Smooth muscle cell (in vitro differentiated cells): ENCODE results near the gene ZNF664. TPM values are rescaled to one million over a fixed set of nuclear protein-coding genes. Genes with fewer than 3 reads are reported as not detected.

Experiments used
- DNase-seq: peaks from one replicate; lab custom pipeline; 2025; ENCODE audit not compliant: unreplicated experiment; lab: John Stamatoyannopoulos, UW
- H2AFZ ChIP-seq: fragments of 200-600 bp; sonication (generic); 2 replicates; pipeline ENCODE4 v1.6.0; 2016; ENCODE audit warnings: antibody characterized with exemption, low read depth, mild to moderate bottlenecking
- H3F3A ChIP-seq: fragments of 200-600 bp; sonication (generic); 2 replicates; pipeline ENCODE4 v1.6.0; 2017; ENCODE audit warnings: antibody characterized with exemption, low read depth
- H3K27ac ChIP-seq: fragments of 200-600 bp; sonication (generic); 2 replicates; pipeline ENCODE4 v1.5.1; 2016; ENCODE audit warnings: low read depth, mild to moderate bottlenecking
- H3K27me3 ChIP-seq: fragments of 200-600 bp; sonication (generic); 2 replicates; pipeline ENCODE4 v1.6.1; 2016; ENCODE audit warnings: low read depth, mild to moderate bottlenecking
- H3K36me3 ChIP-seq: fragments of 200-600 bp; sonication (generic); 2 replicates; pipeline ENCODE4 v1.5.1; 2016; ENCODE audit warnings: low read depth
- H3K4me1 ChIP-seq: fragments of 200-600 bp; sonication (generic); 2 replicates; pipeline ENCODE4 v1.5.1; 2016; ENCODE audit warnings: low read depth
- H3K4me2 ChIP-seq: fragments of 200-600 bp; sonication (generic); 2 replicates; pipeline ENCODE4 v1.6.0; 2016; ENCODE audit warnings: mild to moderate bottlenecking
- H3K4me3 ChIP-seq: fragments of 200-600 bp; sonication (generic); 2 replicates; pipeline ENCODE4 v1.5.1; 2016; ENCODE audit warnings: mild to moderate bottlenecking
- H3K79me2 ChIP-seq: fragments of 200-600 bp; sonication (generic); 2 replicates; pipeline ENCODE4 v1.6.0; 2016; ENCODE audit warnings: low read depth, mild to moderate bottlenecking
- H3K9ac ChIP-seq: fragments of 200-600 bp; sonication (generic); 2 replicates; pipeline ENCODE4 v1.6.0; 2016; ENCODE audit warnings: low read depth
- H3K9me3 ChIP-seq: fragments of 200-600 bp; sonication (generic); replicated peaks from 2 replicates; pipeline ENCODE4 v1.5.1; 2016; ENCODE audit warnings: low read depth
- H4K20me1 ChIP-seq: fragments of 200-600 bp; sonication (generic); 2 replicates; pipeline ENCODE4 v1.6.0; 2016; ENCODE audit warnings: low read depth
- WGBS: methylation state at CpG from one replicate; pipeline ENCODE4 v1.1.7; 2016; ENCODE audit warnings: low lambda C conversion rate; 5-methylcytosine and 5-hydroxymethylcytosine counted together
- polyA plus RNA-seq: library from polyadenylated mRNA; unstranded; fragments of >200 nt; fragmentation: Nextera tagmentation; extraction: Ambion mirVana; gene quantifications from 2 replicates; pipeline ENCODE4 v1.2.1, GENCODE V29; 2016
- total RNA-seq: library from RNA; depleted of rRNA; stranded (reverse); fragments of >200 nt; gene quantifications from 2 replicates; pipeline ENCODE4 v1.2.3, GENCODE V29; 2014
- TF ChIP-seq, protein P1 (sequence below): fragments of 200-600 bp; sonication (generic); IDR thresholded peaks from 2 replicates; pipeline ENCODE4 v1.5.1; 2017; ENCODE audit warnings: borderline replicate concordance, mild to moderate bottlenecking, antibody characterized with exemption; ENCODE audit not compliant: insufficient read depth, poor library complexity, severe bottlenecking

ZNF664 gene
- total and polyA plus RNA-seq, 2 experiments from 2014 or later: 6.4 to 47.7 TPM

DNA sequence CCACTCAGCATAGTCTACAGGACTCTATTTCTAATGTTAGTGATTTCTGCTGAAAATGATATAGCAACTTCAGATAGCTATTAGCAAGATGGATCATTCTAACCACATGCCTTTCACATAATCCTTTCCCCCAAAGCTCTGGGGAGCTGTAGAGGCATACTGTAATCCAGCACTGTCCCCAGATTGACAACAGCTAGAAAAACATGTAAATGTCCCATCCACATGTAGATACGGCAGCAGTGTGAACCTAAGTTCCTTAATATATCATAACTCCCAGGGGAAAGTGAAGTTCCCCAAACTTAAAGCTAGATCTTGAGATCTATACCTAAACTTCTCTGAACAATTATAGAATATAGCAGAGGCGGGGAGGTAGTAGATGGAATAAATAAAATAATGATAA is 14.0 kb downstream of the ZNF664 start:
- Histone ChIP-seq H2AFZ (no peak overlapping the region), H3K4me2 (peak overlapping the region; percentile 26), H3K27me3 (no peaks in the 10 kb centered on the region), H3K4me1 (peaks cover 3% of the 10 kb centered on the region), H3K27ac (peak overlapping the region; percentile 13), H3K9me3 (no peaks in the 10 kb centered on the region), H3K36me3 (peaks cover 3% of the 10 kb centered on the region), H4K20me1 (peaks cover 56% of the 10 kb centered on the region), H3F3A (peaks cover 12% of the 10 kb centered on the region), H3K9ac (peak overlapping the region; percentile 8), H3K4me3 (no peak overlapping the region), H3K79me2 (peaks cover 43% of the 10 kb centered on the region)
- 84% methylated on average over 2 of the region's 2 CpGs for WGBS
- DNase-seq: no peak
- TF ChIP-seq, protein P1, sequence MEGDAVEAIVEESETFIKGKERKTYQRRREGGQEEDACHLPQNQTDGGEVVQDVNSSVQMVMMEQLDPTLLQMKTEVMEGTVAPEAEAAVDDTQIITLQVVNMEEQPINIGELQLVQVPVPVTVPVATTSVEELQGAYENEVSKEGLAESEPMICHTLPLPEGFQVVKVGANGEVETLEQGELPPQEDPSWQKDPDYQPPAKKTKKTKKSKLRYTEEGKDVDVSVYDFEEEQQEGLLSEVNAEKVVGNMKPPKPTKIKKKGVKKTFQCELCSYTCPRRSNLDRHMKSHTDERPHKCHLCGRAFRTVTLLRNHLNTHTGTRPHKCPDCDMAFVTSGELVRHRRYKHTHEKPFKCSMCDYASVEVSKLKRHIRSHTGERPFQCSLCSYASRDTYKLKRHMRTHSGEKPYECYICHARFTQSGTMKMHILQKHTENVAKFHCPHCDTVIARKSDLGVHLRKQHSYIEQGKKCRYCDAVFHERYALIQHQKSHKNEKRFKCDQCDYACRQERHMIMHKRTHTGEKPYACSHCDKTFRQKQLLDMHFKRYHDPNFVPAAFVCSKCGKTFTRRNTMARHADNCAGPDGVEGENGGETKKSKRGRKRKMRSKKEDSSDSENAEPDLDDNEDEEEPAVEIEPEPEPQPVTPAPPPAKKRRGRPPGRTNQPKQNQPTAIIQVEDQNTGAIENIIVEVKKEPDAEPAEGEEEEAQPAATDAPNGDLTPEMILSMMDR: no peak

DNA sequence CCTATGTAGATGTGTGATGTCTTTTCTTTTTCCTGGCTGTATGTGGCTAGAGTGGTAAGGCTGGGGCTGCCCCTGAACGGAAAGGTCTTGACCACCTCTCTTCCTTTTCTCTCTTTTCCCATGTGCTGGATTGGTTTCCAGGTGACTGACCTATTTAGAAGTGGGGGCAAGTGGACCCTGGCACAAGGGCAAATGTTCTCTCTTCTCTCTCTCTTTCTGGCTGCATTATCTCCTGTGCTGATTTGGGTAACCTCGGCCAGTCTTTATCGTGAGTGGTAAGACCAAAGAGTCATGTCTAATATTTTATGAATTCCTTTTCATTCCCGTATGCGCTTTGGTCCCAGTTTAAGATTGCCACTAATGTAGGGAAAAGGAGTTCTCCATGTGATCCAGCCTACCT is 16.2 kb downstream of the ZNF664 start:
- no peak overlapping the region for H2AFZ ChIP-seq
- peaks cover 60% of the 10 kb centered on the region for H4K20me1 ChIP-seq
- peaks cover 42% of the 10 kb centered on the region for H3K79me2 ChIP-seq
- no peak overlapping the region for H3K9ac ChIP-seq
- H3K9me3 ChIP-seq: no peaks in the 10 kb centered on the region
- no peak overlapping the region for H3K4me2 ChIP-seq
- H3K4me1 ChIP-seq: peaks cover 3% of the 10 kb centered on the region
- H3K36me3 ChIP-seq: peaks cover 3% of the 10 kb centered on the region
- peaks cover 16% of the 10 kb centered on the region for H3F3A ChIP-seq
- no peak for DNase-seq
- no peaks in the 10 kb centered on the region for H3K27me3 ChIP-seq
- WGBS: 97% methylated on average over 5 of the region's 5 CpGs
- H3K4me3 ChIP-seq: no peak overlapping the region
- TF ChIP-seq, protein P1: no peak
- H3K27ac ChIP-seq: no peak overlapping the region

- peaks cover 62% of the 10 kb centered on the region for H4K20me1 ChIP-seq
- no peak overlapping the region for H3K4me2 ChIP-seq
- H3K9me3 ChIP-seq: no peaks in the 10 kb centered on the region
- peaks cover 3% of the 10 kb centered on the region for H3K36me3 ChIP-seq
- no peak overlapping the region for H3K9ac ChIP-seq
- H3K27me3 ChIP-seq: no peaks in the 10 kb centered on the region
- no peak overlapping the region for H3K27ac ChIP-seq
- DNase-seq: no peak
- no peak overlapping the region for H2AFZ ChIP-seq
- TF ChIP-seq, protein P1: no peak
- 96% methylated on average over 1 of the region's 1 CpG for WGBS
- peaks cover 19% of the 10 kb centered on the region for H3F3A ChIP-seq
- H3K4me1 ChIP-seq: peaks cover 6% of the 10 kb centered on the region
- H3K4me3 ChIP-seq: no peak overlapping the region
- peaks cover 41% of the 10 kb centered on the region for H3K79me2 ChIP-seq
Observed at GRCh38 chr12:123989753-123990152, 16.7 kb downstream of the ZNF664 start.

DNA sequence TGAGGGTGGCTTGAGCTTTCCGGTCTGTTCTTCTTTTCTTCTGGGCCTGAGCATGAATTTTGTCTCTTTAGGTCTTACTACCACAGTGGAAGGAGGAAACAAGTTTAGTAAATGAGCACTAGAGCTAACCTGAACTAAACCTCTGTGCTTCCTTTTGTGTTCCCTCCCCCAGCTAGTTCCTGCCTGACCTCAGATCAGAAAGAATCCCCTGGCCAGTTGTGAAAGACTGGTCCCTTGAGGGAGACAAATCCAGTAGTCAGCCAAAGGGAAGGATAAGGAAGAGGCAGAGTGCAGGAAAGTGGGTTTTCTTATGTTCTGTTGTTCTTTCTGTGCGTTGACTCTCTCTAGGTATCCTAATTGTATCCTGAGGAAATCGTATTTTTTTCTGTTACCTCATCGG is 17.5 kb downstream of the ZNF664 start:
- H4K20me1 ChIP-seq: peaks cover 70% of the 10 kb centered on the region
- H3K36me3 ChIP-seq: peaks cover 3% of the 10 kb centered on the region
- no peak overlapping the region for H3K4me3 ChIP-seq
- peaks cover 39% of the 10 kb centered on the region for H3K79me2 ChIP-seq
- no peak for DNase-seq
- no peak overlapping the region for H2AFZ ChIP-seq
- peak overlapping the region; percentile 16 for H3K4me2 ChIP-seq
- no peak overlapping the region for H3K9ac ChIP-seq
- H3K9me3 ChIP-seq: no peaks in the 10 kb centered on the region
- peaks cover 13% of the 10 kb centered on the region for H3K4me1 ChIP-seq
- H3F3A ChIP-seq: peaks cover 19% of the 10 kb centered on the region
- 75% methylated on average over 4 of the region's 4 CpGs for WGBS
- TF ChIP-seq, protein P1: no peak
- peak overlapping the region; percentile 53 for H3K27ac ChIP-seq
- H3K27me3 ChIP-seq: no peaks in the 10 kb centered on the region
